HCT116 (cell line): ENCODE measurements around the gene FBXO24. TPM values are rescaled to one million over a fixed set of nuclear protein-coding genes. Genes with fewer than 3 reads are reported as not detected.

Experiments
- ATAC-seq: fragments of 200-7000 bp; cut with Tn5 transposase; 2 replicates; pipeline ENCODE4 v1.9.1; 2020; ENCODE audit warnings: mild to moderate bottlenecking, moderate library complexity
- BruUV-seq: library from RNA; stranded (reverse); fragments of 400-500 nt; replicated peaks from 2 replicates; lab custom pipeline; 2021; lab: Mats Ljungman, UMichigan
- CTCF ChIA-PET: fragments of 300-600 bp; sonication (Branson Sonifier 250); formaldehyde crosslinking; loops from one replicate; lab custom pipeline; 2021; ENCODE audit warnings: antibody characterized with exemption; lab: Charles Lee
- POLR2A ChIA-PET: fragments of 300-600, 350-600 bp; sonication (Branson Sonifier 250); formaldehyde crosslinking; loops from one replicate; lab custom pipeline; 2021; ENCODE audit warnings: antibody characterized with exemption; lab: Charles Lee
- RAD21 ChIA-PET, 2 experiments: fragments of 300-600 bp; sonication (Branson Sonifier 250); formaldehyde crosslinking; loops; one replicate each; lab custom pipeline; 2023; ENCODE audit warnings: low total read pairs in 2 of 2; ENCODE audit not compliant: uncharacterized antibody in 2 of 2, unreplicated experiment in 2 of 2, low non-redundant PET in 1 of 2; lab: Charles Lee
- DNase-seq: peaks from one replicate; pipeline ENCODE4 v3.0.0-alpha.2; 2010; ENCODE audit warnings: low read depth, low spot score
- H2AFZ ChIP-seq: fragments of 200-600 bp; shearing (Covaris generic), sonication (generic); 2 replicates; pipeline ENCODE4 v1.6.1; 2017; ENCODE audit warnings: low read depth, mixed run types, mixed read lengths, antibody characterized with exemption, low read length; ENCODE audit not compliant: poor library complexity, severe bottlenecking
- H3K27ac ChIP-seq: 2 replicates; pipeline ENCODE4 v1.5.1; 2012; ENCODE audit warnings: low read depth, low read length
- H3K27me3 ChIP-seq: fragments of 200-600 bp; sonication (generic); 2 replicates; pipeline ENCODE4 v1.6.1; 2016; ENCODE audit warnings: mixed run types, low read length, mixed read lengths; ENCODE audit not compliant: insufficient read depth
- H3K36me3 ChIP-seq, 2 experiments: fragments of 200-500 bp in 1 of 2; fragments of 200-600 bp in 1 of 2; sonication (Bioruptor generic) in 1 of 2; sonication (generic) in 1 of 2; 2 replicates each; pipeline versions ENCODE4 v1.5.1 to v1.6.1; 2014 to 2016; ENCODE audit warnings: low read length in 2 of 2, inconsistent platforms in 1 of 2, mixed read lengths in 1 of 2, mixed run types in 1 of 2; ENCODE audit not compliant: insufficient read depth in 2 of 2, control insufficient read depth in 1 of 2
- H3K4me1 ChIP-seq, 2 experiments: fragments of 200-600 bp in 1 of 2; sonication (generic) in 1 of 2; 2 replicates each; pipeline versions ENCODE4 v1.5.1 to v1.6.1; 2012 to 2017; ENCODE audit warnings: low read length in 2 of 2, inconsistent platforms in 1 of 2, mild to moderate bottlenecking in 1 of 2, mixed read lengths in 1 of 2, mixed run types in 1 of 2, moderate library complexity in 1 of 2; ENCODE audit not compliant: insufficient read depth in 2 of 2, control insufficient read depth in 1 of 2
- H3K4me2 ChIP-seq: fragments of 200-600 bp; sonication (generic); 2 replicates; pipeline ENCODE4 v1.6.1; 2017; ENCODE audit warnings: mixed run types, low read length, mixed read lengths
- H3K4me3 ChIP-seq, 2 experiments: fragments of 200-600 bp in 1 of 2; sonication (generic) in 1 of 2; replicated peaks in 1 of 2; 2 replicates each; pipeline ENCODE4 v1.5.1; 2011 to 2016; ENCODE audit warnings: low read length in 2 of 2, control low read depth in 1 of 2, low read depth in 1 of 2, mild to moderate bottlenecking in 1 of 2, mixed read lengths in 1 of 2, mixed run types in 1 of 2
- H3K79me2 ChIP-seq: fragments of 200-600 bp; sonication (generic); 2 replicates; pipeline ENCODE4 v1.6.1; 2017; ENCODE audit warnings: mild to moderate bottlenecking, mixed run types, low read length, moderate library complexity, mixed read lengths; ENCODE audit not compliant: insufficient read depth
- H3K9ac ChIP-seq: fragments of 200-600 bp; sonication (generic); 2 replicates; pipeline ENCODE4 v1.6.1; 2016; ENCODE audit warnings: low read length, mixed read lengths
- H3K9me2 ChIP-seq: fragments of 200-600 bp; sonication (generic), shearing (Covaris generic); 2 replicates; pipeline ENCODE4 v1.6.1; 2017; ENCODE audit warnings: mixed run types, mild to moderate bottlenecking, moderate library complexity; ENCODE audit not compliant: insufficient read depth
- H3K9me3 ChIP-seq, 2 experiments: fragments of 200-500 bp in 1 of 2; fragments of 200-600 bp in 1 of 2; sonication (Bioruptor generic) in 1 of 2; sonication (generic) in 1 of 2; 2 replicates each; pipeline ENCODE4 v1.6.1; 2014 to 2017; ENCODE audit warnings: low read length in 2 of 2, mixed read lengths in 2 of 2, inconsistent platforms in 1 of 2, low read depth in 1 of 2, mild to moderate bottlenecking in 1 of 2, mixed run types in 1 of 2, moderate library complexity in 1 of 2; ENCODE audit not compliant: control insufficient read depth in 1 of 2, insufficient read depth in 1 of 2
- H4K20me1 ChIP-seq: fragments of 200-600 bp; sonication (generic), shearing (Covaris generic); 2 replicates; pipeline ENCODE4 v1.6.1; 2017; ENCODE audit warnings: mixed run types, mild to moderate bottlenecking, moderate library complexity; ENCODE audit not compliant: insufficient read depth
- CEBPB ChIP-seq: IDR thresholded peaks from 2 replicates; pipeline ENCODE4 v1.6.1; 2012; ENCODE audit warnings: low read depth
- EGR1 ChIP-seq: IDR thresholded peaks from 2 replicates; pipeline ENCODE4 v1.6.1; 2012; ENCODE audit warnings: low read depth
- ELF1 ChIP-seq: IDR thresholded peaks from 2 replicates; pipeline ENCODE4 v1.6.1; 2012; ENCODE audit warnings: low read depth, borderline replicate concordance
- EZH2 ChIP-seq: fragments of 200-600 bp; sonication (generic); IDR thresholded peaks from 2 replicates; pipeline ENCODE4 v1.6.1; 2017; ENCODE audit warnings: antibody characterized with exemption, mixed run types
- EZH2phosphoT487 ChIP-seq: fragments of 200-600 bp; IDR thresholded peaks from 2 replicates; pipeline ENCODE4 v1.6.1; 2018; ENCODE audit warnings: antibody characterized with exemption, borderline replicate concordance
- FOSL1 ChIP-seq: IDR thresholded peaks from 2 replicates; pipeline ENCODE4 v1.6.1; 2012; ENCODE audit warnings: low read depth
- JUND ChIP-seq: IDR thresholded peaks from 2 replicates; pipeline ENCODE4 v1.6.1; 2012
- POLR2A ChIP-seq: IDR thresholded peaks from 2 replicates; pipeline ENCODE4 v1.7.0; 2011; ENCODE audit warnings: borderline replicate concordance; ENCODE audit not compliant: insufficient read depth, insufficient read length; ENCODE audit errors: extremely low read depth
- POLR2AphosphoS5 ChIP-seq: IDR thresholded peaks from 2 replicates; pipeline ENCODE4 v1.6.1; 2011; ENCODE audit warnings: mild to moderate bottlenecking, low read depth, low read length, moderate library complexity
- RAD21 ChIP-seq: IDR thresholded peaks from 2 replicates; pipeline ENCODE4 v1.6.1; 2012; ENCODE audit warnings: low read depth, mild to moderate bottlenecking
- REST ChIP-seq: IDR thresholded peaks from 2 replicates; pipeline ENCODE4 v1.6.1; 2012; ENCODE audit warnings: low read depth
- SIN3A ChIP-seq: IDR thresholded peaks from 2 replicates; pipeline ENCODE4 v1.6.1; 2012; ENCODE audit warnings: low read depth
- SP1 ChIP-seq: IDR thresholded peaks from 2 replicates; pipeline ENCODE4 v1.6.1; 2012; ENCODE audit warnings: low read depth
- SRF ChIP-seq: IDR thresholded peaks from 2 replicates; pipeline ENCODE4 v1.6.1; 2012; ENCODE audit warnings: low read depth
- TCF7L2 ChIP-seq: IDR thresholded peaks from 2 replicates; pipeline ENCODE4 v1.7.0; 2011; ENCODE audit warnings: borderline replicate concordance, inconsistent platforms; ENCODE audit not compliant: insufficient read depth, insufficient read length; ENCODE audit errors: extremely low read depth
- YY1 ChIP-seq: IDR thresholded peaks from 2 replicates; pipeline ENCODE4 v1.6.1; 2011; ENCODE audit warnings: low read length, low read depth, moderate library complexity, mild to moderate bottlenecking; ENCODE audit not compliant: insufficient replicate concordance; ENCODE audit errors: extremely low read depth
- ZBTB33 ChIP-seq: IDR thresholded peaks from 2 replicates; pipeline ENCODE4 v1.6.1; 2011; ENCODE audit warnings: mild to moderate bottlenecking, low read length, moderate library complexity; ENCODE audit not compliant: insufficient replicate concordance; ENCODE audit errors: extremely low read depth
- ZFX ChIP-seq: fragments of 450-650 bp; IDR thresholded peaks from 2 replicates; pipeline ENCODE4 v1.6.1; 2017
- intact Hi-C: fragments of 100-400 bp; cut with micrococcal nuclease; formaldehyde crosslinking; loops from 2 replicates; pipeline ENCODE4 v1.10.0; 2022
- total RNA-seq: library from RNA; stranded (reverse); gene quantifications from one replicate; pipeline ENCODE4 v1.2.1, GENCODE V29; 2021; ENCODE audit not compliant: unreplicated experiment
- TF ChIP-seq, protein P1 (sequence below): IDR thresholded peaks from 2 replicates; pipeline ENCODE4 v1.6.1; 2012
- TF ChIP-seq, protein P2 (sequence below): IDR thresholded peaks from 2 replicates; pipeline ENCODE4 v1.6.1; 2012

Gene FBXO24
- total RNA-seq, 1 experiment from 2014 or later = 2.1 TPM

- peaks cover 6% of the 10 kb centered on the region; the same call in 1 of the 2 replicates for H3K79me2 ChIP-seq
- no peaks in the 10 kb centered on the region for H3K27me3 ChIP-seq
- peak overlapping the region; percentile 39 to 54 for H3K4me3 ChIP-seq
- ChIA-PET CTCF (interaction anchor here (1.2 kb wide), 1 partner anchor 48 kb away, joined by 3 read pairs; the partner anchor contains the start of gene FBXO24), POLR2A (interaction anchor here (1.0 to 1.5 kb wide), 3 partner anchors 11 to 109 kb away, joined by 3 to 8 read pairs (median 5); partner anchors contain the start of genes MEPCE and ZCWPW1), RAD21 (no interaction called here)
- no peak for DNase-seq
- no peaks in the 10 kb centered on the region for H3K36me3 ChIP-seq
- TSS peak; percentile 99 for BruUV-seq
- no peak for TF ChIP-seq SRF
- TF ChIP-seq EZH2phosphoT487 = no peak
- no peak for TF ChIP-seq POLR2A
- no peak for TF ChIP-seq EZH2
- no peak for TF ChIP-seq ZBTB33
- no peak for TF ChIP-seq ZFX
- no peak for TF ChIP-seq RAD21
- TF ChIP-seq CEBPB = no peak
- TF ChIP-seq ELF1 = no peak
- TF ChIP-seq, protein P1, sequence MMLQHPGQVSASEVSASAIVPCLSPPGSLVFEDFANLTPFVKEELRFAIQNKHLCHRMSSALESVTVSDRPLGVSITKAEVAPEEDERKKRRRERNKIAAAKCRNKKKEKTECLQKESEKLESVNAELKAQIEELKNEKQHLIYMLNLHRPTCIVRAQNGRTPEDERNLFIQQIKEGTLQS = no peak
- no peak for TF ChIP-seq TCF7L2
- no peak for TF ChIP-seq FOSL1
- TF ChIP-seq POLR2AphosphoS5 = no peak
- no peak for TF ChIP-seq JUND
- TF ChIP-seq, protein P2, sequence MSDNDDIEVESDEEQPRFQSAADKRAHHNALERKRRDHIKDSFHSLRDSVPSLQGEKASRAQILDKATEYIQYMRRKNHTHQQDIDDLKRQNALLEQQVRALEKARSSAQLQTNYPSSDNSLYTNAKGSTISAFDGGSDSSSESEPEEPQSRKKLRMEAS = no peak
- no peak for TF ChIP-seq EGR1
- no peak for TF ChIP-seq SIN3A
- no peak for TF ChIP-seq SP1
- no peak for TF ChIP-seq YY1
- TF ChIP-seq REST = no peak
- H3K27ac ChIP-seq = peak overlapping the region; percentile 6; the same call in 1 of the 2 replicates
- H4K20me1 ChIP-seq = no peaks in the 10 kb centered on the region
- no peaks in the 10 kb centered on the region for H3K9me2 ChIP-seq
- H2AFZ ChIP-seq = peak overlapping the region; percentile 97
- H3K9ac ChIP-seq = peak overlapping the region; percentile 54
- intact Hi-C loops = no loop called here
- peak; percentile 7 for ATAC-seq
- H3K9me3 ChIP-seq = no peaks in the 10 kb centered on the region
- peaks cover 12 to 20% of the 10 kb centered on the region in 2 experiments; a peak in 3 of 4 replicates for H3K4me1 ChIP-seq
- peak overlapping the region; percentile 87 for H3K4me2 ChIP-seq
Measured at GRCh38 chr7:100538348-100538653, 47.8 kb upstream of the FBXO24 start.
